Testis (tissue), 3 donors: Measurements from ENCODE around the gene MRO. TPM values are rescaled to one million over a fixed set of nuclear protein-coding genes. Genes with fewer than 3 reads are reported as not detected.

Source experiments
- DNase-seq: peaks from one replicate; pipeline ENCODE4 v3.0.0-alpha.2; 2019
- H3K27ac ChIP-seq, 2 donors: fragments of 200-600 bp; sonication (generic); one replicate each; pipeline ENCODE4 v1.5.1; 2019
- H3K27me3 ChIP-seq: fragments of 200-600 bp; sonication (generic); one replicate; pipeline ENCODE4 v1.5.1; 2019
- H3K36me3 ChIP-seq: fragments of 200-600 bp; sonication (generic); one replicate; pipeline ENCODE4 v1.5.1; 2017; ENCODE audit warnings: low read depth; ENCODE audit errors: missing control alignments
- H3K4me1 ChIP-seq: fragments of 200-600 bp; sonication (generic); one replicate; pipeline ENCODE4 v1.5.1; 2019
- H3K4me3 ChIP-seq, 2 donors: fragments of 200-600 bp; sonication (generic); one replicate each; pipeline ENCODE4 v1.5.1; 2017 to 2019
- H3K9me3 ChIP-seq: fragments of 200-600 bp; sonication (generic); one replicate; pipeline ENCODE4 v1.5.1; 2017
- CTCF ChIP-seq, 3 experiments: fragments of 450-650 bp in 2 of 3; fragments of 200-600 bp in 1 of 3; sonication (generic) in 1 of 3; IDR thresholded peaks; one replicate each; pipeline ENCODE4 v1.5.1; 2016 to 2019; ENCODE audit warnings: antibody characterized with exemption in 3 of 3, mild to moderate bottlenecking in 2 of 3, moderate library complexity in 1 of 3
- POLR2A ChIP-seq: fragments of 450-650 bp; IDR thresholded peaks from one replicate; pipeline ENCODE4 v1.6.1; 2017; ENCODE audit warnings: antibody characterized with exemption, mild to moderate bottlenecking, moderate library complexity
- WGBS, 2 donors: methylation state at CpG; one replicate each; pipeline ENCODE4 v1.1.5; 2018; 5-methylcytosine and 5-hydroxymethylcytosine counted together
- intact Hi-C: fragments of 100-400 bp; cut with DNase I; formaldehyde crosslinking; loops from one replicate; pipeline ENCODE4 v1.15.1; 2023; ENCODE audit warnings: low total_unique reads
- polyA plus RNA-seq: library from polyadenylated mRNA; stranded (reverse); fragments of 350-450 nt; fragmentation: Illumina TruSeq; extraction: RNeasy Lipid Tissue Mini Kit (QIAGEN cat#74804); gene quantifications from one replicate; pipeline ENCODE4 v1.2.3, GENCODE V29; 2014; ENCODE audit warnings: low read depth, low replicate concordance; ENCODE audit not compliant: insufficient read depth
- total RNA-seq, 2 donors: library from RNA; depleted of rRNA; stranded (reverse); fragments of >200 nt; gene quantifications; one replicate each; pipeline ENCODE4 v1.2.3, GENCODE V29; 2016

MRO gene
- total and polyA plus RNA-seq, 3 donors from 2014 or later = 87.4 to 134 (median 92.8) TPM

- Histone ChIP-seq H3K4me1 (no peaks in the 10 kb centered on the region), H3K27me3 (no peaks in the 10 kb centered on the region), H3K9me3 (no peaks in the 10 kb centered on the region), H3K4me3 (no peak overlapping the region), H3K36me3 (no peaks in the 10 kb centered on the region), H3K27ac (no peak overlapping the region)
- DNase-seq = no peak
- TF ChIP-seq CTCF (IDR thresholded peaks at IDR 0.05) = no peak
- TF ChIP-seq POLR2A = no peak
- intact Hi-C loops = no loop called here
- WGBS, 2 donors = 73 to 80% methylated on average over 5 of the region's 5 CpGs
Measured at GRCh38 chr18:50745945-50746344, 73.9 kb downstream of the MRO start.

Other genes starting within 250 kb of the MRO start
- gene ME2, start 59.1 kb upstream of the MRO start, total RNA-seq = 100 to 1,000 TPM in 1 of 2 donors, 10 to 100 TPM in 1; 72.0 to 101 TPM
- gene ME2, start 59.1 kb upstream of the MRO start, polyA plus RNA-seq = 49.2 TPM
- gene ELAC1, start 148.0 kb upstream of the MRO start, total RNA-seq = 10 to 100 TPM; 12.0 to 16.9 TPM
- 13.4 TPM for gene ELAC1, start 148.0 kb upstream of the MRO start, polyA plus RNA-seq
- gene SMAD4, start 210.2 kb upstream of the MRO start, total RNA-seq = 100 to 1,000 TPM; 198 to 270 TPM
- 91.0 TPM for gene SMAD4, start 210.2 kb upstream of the MRO start, polyA plus RNA-seq